WTC11 (cell line): ENCODE data around the gene TBC1D22A. TPM values are rescaled to one million over a fixed set of nuclear protein-coding genes. Genes with fewer than 3 reads are reported as not detected.

Experiments
- ATAC-seq: fragments of 200-7000 bp; cut with Tn5 transposase; 2 replicates; pipeline ENCODE4 v1.10.0; 2021; ENCODE audit warnings: mild to moderate bottlenecking, moderate library complexity
- CTCF ChIA-PET: fragments of 300-600 bp; sonication (Branson Sonifier 250); formaldehyde crosslinking; loops from one replicate; lab custom pipeline; 2021; ENCODE audit warnings: antibody characterized with exemption; lab: Charles Lee
- POLR2A ChIA-PET: fragments of 350-600 bp; sonication (Branson Sonifier 250); formaldehyde crosslinking; loops from one replicate; lab custom pipeline; 2021; ENCODE audit warnings: antibody characterized with exemption; lab: Charles Lee
- DNase-seq: peaks from one replicate; pipeline ENCODE4 v3.0.0; 2021; ENCODE audit warnings: low spot score
- H3K27ac Mint-ChIP-seq: 2 replicates; pipeline ENCODE4 v1.8.0; 2021; ENCODE audit warnings: mixed read lengths
- H3K27me3 Mint-ChIP-seq: 2 replicates; pipeline ENCODE4 v1.8.0; 2021; ENCODE audit warnings: low read depth, mild to moderate bottlenecking, moderate library complexity, mixed read lengths
- H3K36me3 Mint-ChIP-seq: 2 replicates; pipeline ENCODE4 v1.8.0; 2021; ENCODE audit warnings: mixed read lengths
- H3K4me1 Mint-ChIP-seq: 2 replicates; pipeline ENCODE4 v1.8.0; 2022; ENCODE audit warnings: mixed read lengths
- H3K4me3 Mint-ChIP-seq: 2 replicates; pipeline ENCODE4 v1.8.0; 2021; ENCODE audit warnings: mild to moderate bottlenecking, moderate library complexity, mixed read lengths
- H3K9me3 Mint-ChIP-seq: 2 replicates; pipeline ENCODE4 v1.8.0; 2021; ENCODE audit warnings: mixed read lengths
- ATF2 ChIP-seq: sonication (generic); formaldehyde crosslinking; IDR thresholded peaks from 2 replicates; pipeline ENCODE4 v1.8.1; 2022; ENCODE audit warnings: low read depth, missing genetic modification reagents, borderline replicate concordance
- ATF3 ChIP-seq: sonication (generic); formaldehyde crosslinking; conservative IDR thresholded peaks from 2 replicates; pipeline ENCODE4 v1.8.1; 2022; ENCODE audit warnings: mild to moderate bottlenecking, missing genetic modification reagents
- E2F1 ChIP-seq: sonication (generic); formaldehyde crosslinking; IDR thresholded peaks from 2 replicates; pipeline ENCODE4 v1.8.0; 2022; ENCODE audit warnings: mild to moderate bottlenecking, missing genetic modification reagents
- E2F4 ChIP-seq: sonication (generic); formaldehyde crosslinking; IDR thresholded peaks from 2 replicates; pipeline ENCODE4 v1.8.1; 2022; ENCODE audit warnings: low read depth, mild to moderate bottlenecking, moderate library complexity, missing genetic modification reagents, borderline replicate concordance
- EMX1 ChIP-seq: fragments of 250-450 bp; sonication (Bioruptor Pico); IDR thresholded peaks from 2 replicates; pipeline ENCODE4 v1.8.0; 2021; ENCODE audit warnings: mild to moderate bottlenecking
- ESRRA ChIP-seq: sonication (generic); formaldehyde crosslinking; IDR thresholded peaks from 2 replicates; pipeline ENCODE4 v1.8.1; 2022; ENCODE audit warnings: mild to moderate bottlenecking, missing genetic modification reagents, borderline replicate concordance
- FOXJ3 ChIP-seq: sonication (generic); formaldehyde crosslinking; IDR thresholded peaks from 2 replicates; pipeline ENCODE4 v1.9.0; 2021; ENCODE audit warnings: missing genetic modification reagents, mild to moderate bottlenecking, borderline replicate concordance
- GRHL2 ChIP-seq: fragments of 250-450 bp; sonication (Bioruptor Pico); IDR thresholded peaks from 2 replicates; pipeline ENCODE4 v1.8.0; 2022; ENCODE audit warnings: mild to moderate bottlenecking, moderate library complexity; ENCODE audit not compliant: insufficient replicate concordance, severe bottlenecking
- GTF2I ChIP-seq: fragments of 250-450 bp; sonication (Bioruptor Pico); conservative IDR thresholded peaks from 2 replicates; pipeline ENCODE4 v1.4.0; 2021; ENCODE audit warnings: mild to moderate bottlenecking
- HMGA2 ChIP-seq: fragments of 250-450 bp; sonication (Bioruptor Pico); IDR thresholded peaks from 2 replicates; pipeline ENCODE4 v1.4.0; 2021; ENCODE audit warnings: mild to moderate bottlenecking, moderate library complexity
- IRF1 ChIP-seq: sonication (generic); formaldehyde crosslinking; IDR thresholded peaks from 2 replicates; pipeline ENCODE4 v1.8.0; 2023; ENCODE audit warnings: missing genetic modification reagents
- IRF2 ChIP-seq: sonication (generic); formaldehyde crosslinking; IDR thresholded peaks from 2 replicates; pipeline ENCODE4 v1.8.0; 2022; ENCODE audit warnings: low read depth, missing genetic modification reagents, borderline replicate concordance
- NFYB ChIP-seq: sonication (generic); formaldehyde crosslinking; conservative IDR thresholded peaks from 2 replicates; pipeline ENCODE4 v1.8.0; 2022; ENCODE audit warnings: low read depth, missing genetic modification reagents
- OVOL2 ChIP-seq: fragments of 250-450 bp; sonication (Bioruptor Pico); IDR thresholded peaks from 2 replicates; pipeline ENCODE4 v1.9.0; 2021; ENCODE audit warnings: mild to moderate bottlenecking, borderline replicate concordance
- RORB ChIP-seq: fragments of 250-450 bp; sonication (Bioruptor Pico); IDR thresholded peaks from 2 replicates; pipeline ENCODE4 v1.9.0; 2021; ENCODE audit warnings: mild to moderate bottlenecking
- USF2 ChIP-seq: sonication (generic); formaldehyde crosslinking; IDR thresholded peaks from 2 replicates; pipeline ENCODE4 v1.8.1; 2023; ENCODE audit warnings: mild to moderate bottlenecking, missing genetic modification reagents, moderate library complexity
- ZMAT4 ChIP-seq: fragments of 250-450 bp; sonication (Bioruptor Pico); IDR thresholded peaks from 2 replicates; pipeline ENCODE4 v1.9.0; 2021; ENCODE audit warnings: mild to moderate bottlenecking
- ZNF121 ChIP-seq: sonication (generic); formaldehyde crosslinking; IDR thresholded peaks from 2 replicates; pipeline ENCODE4 v1.8.0; 2023; ENCODE audit warnings: missing genetic modification reagents
- ZNF219 ChIP-seq: sonication (generic); formaldehyde crosslinking; IDR thresholded peaks from 2 replicates; pipeline ENCODE4 v1.8.0; 2023; ENCODE audit warnings: missing genetic modification reagents, mild to moderate bottlenecking, borderline replicate concordance
- ZNF263 ChIP-seq: sonication (generic); formaldehyde crosslinking; IDR thresholded peaks from 2 replicates; pipeline ENCODE4 v1.8.1; 2022; ENCODE audit warnings: low read depth, mild to moderate bottlenecking, moderate library complexity, missing genetic modification reagents
- ZNF396 ChIP-seq: fragments of 250-450 bp; sonication (Bioruptor Pico); IDR thresholded peaks from 2 replicates; pipeline ENCODE4 v1.8.0; 2021; ENCODE audit warnings: mild to moderate bottlenecking, moderate library complexity, borderline replicate concordance
- ZNF512 ChIP-seq: sonication (generic); formaldehyde crosslinking; IDR thresholded peaks from 2 replicates; pipeline ENCODE4 v1.8.1; 2022; ENCODE audit warnings: missing genetic modification reagents, borderline replicate concordance
- total RNA-seq: library from RNA; stranded (reverse); gene quantifications from 3 replicates; pipeline ENCODE4 v1.2.3, GENCODE V29; 2021

TBC1D22A gene
- total RNA-seq, 1 experiment from 2014 or later: 18.1 TPM

- Mint-ChIP-seq H3K27me3 (peaks cover 11% of the 10 kb centered on the region; the same call in 1 of the 2 replicates), H3K9me3 (peaks cover 6% of the 10 kb centered on the region), H3K4me3 (no peak overlapping the region)
- ATAC-seq: no peak
- no peak for TF ChIP-seq E2F1 (CRISPR knock-in tag)
- no peak for TF ChIP-seq IRF2
- TF ChIP-seq EMX1 (CRISPR knock-in tag): no peak
- no peak for TF ChIP-seq FOXJ3
- no peak for TF ChIP-seq ATF3 (CRISPR knock-in tag)
- TF ChIP-seq HMGA2 (CRISPR knock-in tag): no peak
- no peak for TF ChIP-seq NFYB (CRISPR knock-in tag)
- TF ChIP-seq ZMAT4 (CRISPR knock-in tag): no peak
- TF ChIP-seq ESRRA (CRISPR knock-in tag): no peak
- TF ChIP-seq RORB (CRISPR knock-in tag): no peak
- no peak for TF ChIP-seq IRF1 (CRISPR knock-in tag)
- TF ChIP-seq, all 79 proteins: peak for 0
- ChIA-PET CTCF (interaction anchor here (1.4 to 2.3 kb wide), 2 partner anchors 9 to 186 kb away, joined by 6 to 11 read pairs; no protein-coding TSS in a partner anchor), POLR2A (no interaction called here)
- no peak for DNase-seq
- Mint-ChIP-seq H3K36me3 (peaks cover 4% of the 10 kb centered on the region; the same call in 1 of the 2 replicates), H3K27ac (no peak overlapping the region), H3K4me1 (no peaks in the 10 kb centered on the region)
Measured at GRCh38 chr22:46749682-46750529, 12.5 kb upstream of the TBC1D22A start.

- no peak for TF ChIP-seq ZMAT4 (CRISPR knock-in tag)
- TF ChIP-seq ZNF512 (CRISPR knock-in tag): no peak
- TF ChIP-seq ZNF396 (CRISPR knock-in tag): no peak
- TF ChIP-seq GRHL2 (CRISPR knock-in tag): no peak
- no peak for TF ChIP-seq ZNF263
- Mint-ChIP-seq H3K36me3 (peaks cover 6% of the 10 kb centered on the region; the same call in 1 of the 2 replicates), H3K4me1 (no peaks in the 10 kb centered on the region), H3K4me3 (no peak overlapping the region), H3K27me3 (peaks cover 11% of the 10 kb centered on the region; the same call in 1 of the 2 replicates), H3K27ac (no peak overlapping the region), H3K9me3 (peaks cover 9% of the 10 kb centered on the region)
- DNase-seq (no peak), ATAC-seq (no peak)
- ChIA-PET POLR2A (no interaction called here), CTCF (interaction anchor here (2.3 kb wide), 1 partner anchor 8 kb away, joined by 11 read pairs; no protein-coding TSS in a partner anchor)
Measured at GRCh38 chr22:46750530-46750800, 12.0 kb upstream of the TBC1D22A start.

GRCh38 chr22:46750863-46751443 lies 11.5 kb upstream of the TBC1D22A start:
- H3K27ac Mint-ChIP-seq: no peak overlapping the region
- H3K9me3 Mint-ChIP-seq: peaks cover 10% of the 10 kb centered on the region
- no peak for DNase-seq
- CTCF ChIA-PET: interaction anchor here (2.3 kb wide), 1 partner anchor 8 kb away, joined by 11 read pairs; no protein-coding TSS in a partner anchor
- peaks cover 7% of the 10 kb centered on the region for H3K36me3 Mint-ChIP-seq
- H3K4me3 Mint-ChIP-seq: no peak overlapping the region
- peaks cover 11% of the 10 kb centered on the region; the same call in 1 of the 2 replicates for H3K27me3 Mint-ChIP-seq
- ATAC-seq: no peak
- POLR2A ChIA-PET: no interaction called here
- H3K4me1 Mint-ChIP-seq: no peaks in the 10 kb centered on the region
- TF ChIP-seq GTF2I (CRISPR knock-in tag): no peak
- TF ChIP-seq USF2: no peak
- no peak for TF ChIP-seq ZNF219
- TF ChIP-seq ATF2: no peak
- no peak for TF ChIP-seq E2F4 (CRISPR knock-in tag)
- no peak for TF ChIP-seq OVOL2 (CRISPR knock-in tag)
- no peak for TF ChIP-seq NFYB (CRISPR knock-in tag)
- no peak for TF ChIP-seq ZNF121 (CRISPR knock-in tag)
